ENCODE data around the gene C14orf180.

C14orf180 gene

DNA sequence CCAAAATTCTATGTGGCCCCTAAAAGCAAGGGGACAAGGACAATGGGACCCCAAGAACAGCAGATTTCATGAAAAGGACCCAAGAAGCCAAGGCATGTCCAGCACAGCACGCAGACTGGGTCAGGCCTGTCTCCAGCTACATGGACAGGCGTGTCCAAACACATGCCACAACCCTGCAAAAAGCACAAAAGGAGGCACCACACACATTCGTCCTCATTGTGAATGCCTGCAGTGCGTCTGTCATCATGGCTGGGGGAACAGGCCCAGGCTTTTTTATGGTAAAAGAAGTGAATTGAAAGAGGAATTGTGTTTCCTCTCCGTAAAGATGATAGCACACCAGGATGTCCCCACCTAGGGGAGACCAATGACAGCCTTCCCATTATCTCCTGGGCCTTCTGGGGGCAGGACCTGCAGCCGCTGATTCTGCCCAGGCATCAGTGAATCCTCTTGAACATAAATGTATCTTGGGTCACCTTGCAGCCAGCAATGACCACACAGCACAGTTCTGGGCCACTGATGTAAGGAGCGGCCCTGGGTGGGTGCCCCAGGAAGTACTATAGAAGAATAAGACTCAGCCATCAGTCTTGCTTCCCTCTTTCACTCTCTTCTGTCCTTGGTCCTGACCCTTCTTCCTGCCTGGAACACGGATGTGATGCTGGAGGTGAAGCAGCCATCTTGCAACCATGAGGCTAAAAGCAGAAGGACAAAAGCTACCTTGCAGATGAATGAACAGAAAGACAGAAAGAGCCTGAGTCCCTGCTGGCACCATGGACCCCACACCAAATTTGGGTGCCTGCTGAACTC is 29.8 kb upstream of the C14orf180 start:
- DNase-seq (ENCODE audit: low read depth in 2 of 3, low spot score in 2 of 3): no peak

DNA sequence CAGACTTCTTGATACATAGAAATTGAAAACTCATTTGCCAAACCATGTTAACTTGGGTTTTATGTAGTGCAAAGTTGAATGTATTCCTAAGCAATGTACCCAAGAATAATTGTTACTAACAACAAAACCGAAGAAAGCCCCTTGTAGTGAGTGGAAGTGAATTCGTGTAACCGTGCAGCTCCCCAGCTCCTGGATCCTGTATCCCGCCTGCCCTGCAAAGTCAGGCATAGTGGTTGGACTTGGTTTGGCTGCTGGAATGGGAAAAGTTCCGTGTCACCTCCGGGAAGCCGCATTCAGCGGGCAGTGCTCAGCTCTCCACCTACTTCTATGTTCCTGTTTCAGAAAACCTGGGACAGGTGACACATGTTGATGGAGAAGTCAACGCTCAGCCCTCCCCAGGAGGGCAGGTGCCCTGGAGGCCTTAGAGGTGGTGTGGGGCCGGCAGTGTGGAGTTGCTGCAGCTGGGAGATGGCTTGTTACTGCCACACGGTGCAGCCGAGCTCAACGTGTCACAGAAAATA is 29.2 kb upstream of the C14orf180 start:
- no peak for DNase-seq (ENCODE audit: low read depth in 2 of 3, low spot score in 2 of 3)

DNA sequence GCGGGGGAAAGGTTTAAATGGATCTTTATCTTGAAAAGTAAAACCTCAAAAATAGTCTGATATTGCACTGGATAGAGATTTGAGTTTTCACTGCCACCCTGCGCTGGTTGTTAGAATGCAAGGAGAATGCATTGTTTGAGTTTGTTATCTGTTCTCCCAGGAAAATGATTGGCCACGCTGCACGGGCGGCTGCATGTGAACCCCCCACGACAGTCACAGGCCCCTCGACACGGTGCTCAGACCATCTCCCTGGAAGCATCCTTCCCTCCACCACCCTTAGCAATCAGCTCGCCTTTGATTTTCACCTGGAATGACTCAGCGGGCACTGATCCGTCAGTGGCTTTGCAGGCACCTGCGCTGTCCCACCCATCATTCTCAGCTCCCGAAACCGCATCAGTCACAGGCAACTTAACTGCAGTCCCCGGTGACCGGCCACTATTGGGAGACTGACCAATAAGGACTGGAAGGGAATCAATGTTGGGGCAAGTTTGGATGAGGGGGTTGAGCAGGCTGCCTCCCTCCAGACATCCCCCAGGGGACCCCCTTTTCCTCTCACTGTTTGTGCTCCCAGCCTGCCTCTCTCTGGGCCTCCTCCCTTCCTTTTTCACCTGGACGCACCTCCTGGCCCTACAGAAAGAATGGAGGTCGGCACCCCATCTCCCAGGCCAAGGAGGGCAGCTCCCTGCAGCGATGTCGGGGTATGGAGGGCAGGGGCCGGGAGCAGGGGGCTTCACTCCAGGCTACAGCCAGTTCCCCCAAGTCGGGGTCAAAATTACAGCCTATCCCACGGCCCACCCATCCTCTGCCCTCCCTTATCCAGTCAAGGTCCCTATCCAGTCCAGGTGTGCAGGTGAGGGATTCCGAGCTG is 28.5 kb upstream of the C14orf180 start:
- no peak for DNase-seq (ENCODE audit: low read depth in 2 of 3, low spot score in 2 of 3)

DNA sequence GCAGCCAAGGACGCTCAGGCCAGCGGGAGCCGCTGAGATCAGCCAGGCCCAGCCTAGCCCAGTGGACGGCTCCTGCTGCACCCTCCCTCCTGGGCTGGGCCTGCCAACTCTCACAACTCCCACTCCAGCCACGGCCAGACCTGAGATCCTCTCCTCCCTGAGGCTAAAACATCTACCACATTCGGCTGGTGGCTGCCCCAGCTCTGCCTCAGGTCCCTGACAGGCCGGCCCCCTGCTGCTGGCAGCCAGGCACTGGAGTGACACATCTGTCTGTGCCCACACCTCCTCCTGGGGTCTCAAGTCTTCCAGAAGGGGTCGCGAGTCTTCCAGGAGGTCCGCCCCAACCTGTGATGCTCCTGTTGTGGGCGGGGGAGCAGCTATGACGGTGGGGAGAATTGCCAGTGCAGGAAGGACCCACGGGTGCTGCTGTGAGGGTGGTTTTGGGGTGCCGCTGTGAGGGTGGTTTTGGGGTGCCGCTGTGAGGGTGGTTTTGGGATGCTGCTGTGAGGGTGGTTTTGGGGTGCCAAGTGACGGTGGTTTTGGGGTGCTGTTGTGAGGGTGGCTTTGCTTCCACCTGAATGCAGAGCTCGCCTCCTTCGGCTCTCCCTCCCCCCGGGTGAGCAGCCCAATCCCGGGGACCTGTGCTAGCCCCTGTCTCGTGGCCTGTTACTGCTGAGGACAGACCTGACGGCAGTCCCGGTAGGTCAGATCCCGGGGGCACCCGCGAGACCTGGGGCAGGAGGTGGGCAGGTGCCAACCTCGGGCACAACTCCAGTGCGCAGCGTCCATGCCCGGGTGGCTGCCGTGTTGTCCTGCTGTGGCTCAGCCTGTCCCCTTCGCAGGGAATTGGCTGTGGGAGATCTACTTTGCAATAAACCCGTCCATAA is 27.5 kb upstream of the C14orf180 start:
- DNase-seq (ENCODE audit: low read depth in 2 of 3, low spot score in 2 of 3): no peak

DNA sequence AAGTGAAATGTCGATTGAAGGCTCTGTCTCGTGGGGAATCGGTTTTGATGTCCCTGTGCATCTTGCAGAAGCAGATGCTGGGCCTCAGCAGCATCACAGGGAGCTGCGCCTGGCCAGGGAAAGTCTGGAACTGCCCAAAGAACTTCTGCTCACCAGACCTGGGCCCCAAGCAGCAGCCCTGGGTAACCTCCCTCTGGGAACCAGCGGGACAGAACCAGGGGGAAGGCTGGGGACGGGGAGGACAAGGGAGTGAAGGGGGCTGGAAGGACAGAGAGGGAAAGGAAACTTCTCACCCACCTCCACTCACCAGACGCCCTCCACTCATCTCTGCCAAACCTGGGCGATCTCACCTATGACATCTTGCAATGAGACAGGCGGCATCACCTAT is 26.8 kb upstream of the C14orf180 start:
- no peak for DNase-seq (ENCODE audit: low read depth in 2 of 3, low spot score in 2 of 3)

DNA sequence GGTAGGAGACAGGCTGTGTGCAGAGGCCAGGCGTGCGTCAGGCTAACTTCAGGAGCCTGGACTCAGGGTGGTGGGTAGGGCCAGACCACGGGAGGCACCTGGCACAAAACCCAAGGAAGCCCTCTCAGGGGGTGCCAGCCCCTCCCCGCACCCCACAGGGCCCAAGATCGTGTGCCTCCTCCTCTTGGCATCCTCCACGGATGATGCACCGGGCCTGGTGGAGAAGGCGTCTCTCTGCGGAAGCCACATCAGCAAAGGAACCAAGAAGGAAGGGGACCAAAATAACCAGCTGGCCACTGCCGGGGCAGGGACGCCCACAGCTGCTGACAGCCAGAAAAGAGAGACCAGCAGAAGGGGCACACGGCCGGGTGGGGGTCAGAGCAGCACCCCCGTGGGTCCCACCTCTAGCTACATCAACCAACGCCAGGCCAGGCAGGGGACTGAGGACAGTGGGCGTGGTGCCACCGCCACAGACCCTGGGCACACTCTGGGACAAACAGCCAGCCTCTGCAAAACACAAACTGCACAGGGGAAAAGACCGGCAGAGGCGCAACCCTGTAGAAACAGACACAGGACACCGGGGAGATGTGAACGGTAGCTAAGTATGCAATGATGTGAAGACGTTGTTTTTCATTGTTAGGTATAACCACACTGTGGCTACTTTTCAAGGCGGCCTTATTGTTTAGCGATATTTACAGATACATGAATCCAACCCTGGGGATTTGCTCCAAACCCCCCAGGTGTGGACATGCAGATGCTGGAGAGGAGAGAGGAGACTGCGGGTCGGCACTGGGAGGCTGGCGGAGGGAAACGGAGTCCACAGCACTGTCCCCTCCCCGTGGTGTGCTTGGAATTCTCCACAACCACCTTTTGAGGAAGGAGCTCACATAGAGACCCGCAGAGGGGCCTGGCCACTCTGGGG is 26.1 kb upstream of the C14orf180 start:
- DNase-seq (ENCODE audit: low read depth in 2 of 3, low spot score in 2 of 3): no peak

DNA sequence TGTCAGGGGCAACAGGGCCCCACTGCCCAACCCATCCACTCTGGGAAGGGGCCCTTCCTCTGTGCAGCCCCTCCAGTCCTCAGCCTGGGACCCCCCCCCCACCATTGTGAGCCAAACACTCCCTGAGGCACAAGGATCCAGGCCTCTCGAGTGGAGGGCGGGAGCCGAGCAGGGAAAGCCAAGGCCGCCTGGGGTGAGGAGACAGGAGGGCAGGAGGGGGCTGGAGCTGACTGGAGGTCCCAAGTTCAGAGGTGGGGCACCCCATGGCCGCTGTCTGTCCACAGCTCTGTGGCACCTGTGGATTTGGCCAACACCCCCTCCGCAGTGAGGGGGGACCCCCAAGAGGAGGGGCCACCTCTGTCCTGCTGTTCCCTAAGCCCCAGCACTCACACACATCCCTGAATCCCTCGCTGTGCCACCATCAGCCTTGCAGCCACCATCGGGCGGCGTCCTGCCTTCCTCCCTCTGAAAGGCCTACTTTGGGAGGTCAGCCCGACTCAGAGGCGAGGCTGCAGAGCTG is 25.4 kb upstream of the C14orf180 start:
- DNase-seq (ENCODE audit: low read depth in 2 of 3, low spot score in 2 of 3): no peak

DNA sequence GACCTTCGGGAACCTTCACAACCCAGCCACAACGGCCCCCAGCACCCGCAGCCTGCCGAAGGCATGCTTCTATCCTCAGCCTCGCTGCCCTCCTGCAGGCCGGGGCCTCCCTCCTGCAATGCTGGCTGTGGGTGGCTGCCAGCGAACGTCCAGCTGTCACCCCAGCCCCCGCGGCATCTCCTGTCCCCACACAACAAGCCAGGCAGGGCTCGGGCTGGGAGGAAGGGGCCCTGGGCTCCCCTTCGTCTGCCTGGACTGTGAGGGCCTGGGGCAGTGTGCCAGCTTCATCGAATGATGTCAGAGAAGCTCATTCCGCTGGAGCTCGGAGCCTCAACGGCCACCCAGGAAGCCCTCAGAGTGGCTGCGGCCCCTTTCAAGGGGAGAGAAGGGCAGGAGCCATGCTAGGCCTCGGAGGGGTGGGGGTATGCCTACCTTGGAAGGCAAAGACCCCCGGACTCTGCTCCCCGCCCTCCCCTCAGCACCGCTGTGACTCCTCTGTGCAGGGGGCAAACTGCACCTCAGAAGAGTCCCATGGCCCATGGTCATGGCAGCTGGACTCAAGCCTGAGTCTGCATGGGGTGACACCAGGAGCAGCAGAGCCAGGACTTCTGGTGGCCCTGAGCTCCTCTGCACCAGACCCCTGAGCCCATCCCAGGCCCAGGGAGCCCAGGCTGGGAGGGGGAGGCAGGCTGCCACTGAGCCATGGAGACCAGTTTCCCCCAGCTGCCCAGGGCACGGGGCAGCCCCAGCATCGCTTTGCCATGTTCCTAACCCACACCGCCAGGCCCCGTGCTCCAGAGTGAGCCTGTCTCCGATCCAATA is 24.7 kb upstream of the C14orf180 start:
- no peak for DNase-seq (ENCODE audit: low read depth in 2 of 3, low spot score in 2 of 3)

DNA sequence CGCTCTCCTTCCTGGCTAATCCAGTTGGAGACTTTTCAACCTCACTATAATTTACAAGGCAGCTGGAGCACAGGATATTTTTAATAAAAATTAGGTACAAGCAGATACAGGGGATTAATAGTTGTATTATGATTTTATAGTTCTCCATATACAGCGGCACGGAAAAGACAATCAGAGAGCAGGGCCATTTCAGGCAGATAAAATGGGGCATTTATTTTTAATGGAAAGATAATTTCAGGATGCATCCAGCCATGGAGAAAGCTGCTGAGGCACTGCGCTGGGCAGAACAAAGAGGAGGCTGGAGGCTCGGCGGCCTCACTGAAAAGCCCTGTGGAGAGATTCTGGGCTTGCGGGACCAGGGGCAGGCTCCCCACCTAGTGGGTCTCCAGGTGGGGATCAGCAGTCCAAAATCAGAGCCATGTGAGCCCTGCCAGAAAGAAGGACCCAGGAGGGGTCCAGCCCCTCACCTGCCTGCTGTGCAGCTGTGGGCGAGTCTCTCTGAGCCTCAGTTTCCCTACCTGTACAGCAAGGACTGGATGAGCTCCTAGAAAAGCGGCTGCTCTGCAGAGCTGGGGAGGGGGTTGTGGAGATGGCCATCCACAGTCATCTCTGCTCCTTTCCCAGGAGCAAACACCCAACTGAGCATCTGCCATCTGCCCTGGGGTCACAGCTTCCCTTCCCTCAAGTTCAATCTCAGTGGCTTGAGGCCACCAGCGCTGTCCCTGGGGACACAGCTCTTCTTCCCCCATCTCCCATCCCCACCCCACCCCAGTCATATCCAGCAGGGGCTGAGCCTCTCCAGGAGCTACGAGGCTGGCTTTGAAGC is 23.9 kb upstream of the C14orf180 start:
- no peak for DNase-seq (ENCODE audit: low read depth in 2 of 3, low spot score in 2 of 3)

DNA sequence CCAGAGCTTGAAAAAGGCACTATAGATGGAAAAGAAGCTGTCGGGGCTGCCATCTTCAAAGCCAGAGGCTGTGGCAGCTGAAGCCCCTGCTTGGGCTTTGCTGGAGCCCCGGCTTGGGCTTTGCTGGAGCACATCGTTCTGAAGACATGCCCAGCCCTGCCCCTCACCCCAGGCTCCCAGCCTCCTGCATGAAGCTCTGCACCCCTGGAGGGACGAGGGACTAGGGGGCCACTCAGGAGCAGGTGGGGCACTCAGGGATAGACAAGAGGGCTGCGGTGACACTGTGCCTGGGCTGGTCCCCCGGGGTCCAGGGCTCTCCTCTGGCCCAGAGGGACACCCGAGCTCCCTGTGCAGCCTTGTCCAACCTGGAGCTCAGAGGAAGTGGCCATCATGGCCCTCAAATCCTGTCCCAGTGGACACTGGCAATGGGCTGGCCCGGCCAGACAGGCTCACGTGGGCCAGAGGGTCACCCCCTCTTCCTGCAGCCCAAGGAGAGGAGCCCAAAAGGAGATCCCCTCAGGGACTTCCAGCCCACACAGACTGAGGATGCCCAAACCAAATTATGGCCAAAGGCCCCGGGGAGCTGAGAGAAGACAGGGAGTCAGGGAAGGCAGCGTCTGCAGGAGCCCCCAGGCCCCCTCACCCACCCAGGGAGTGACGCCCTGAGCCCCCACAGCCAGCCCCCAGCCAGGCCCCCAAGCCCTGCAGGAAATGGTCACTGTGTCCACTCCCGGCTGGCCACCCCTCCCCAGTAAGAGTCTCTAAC is 23.1 kb upstream of the C14orf180 start:
- DNase-seq (ENCODE audit: low read depth in 2 of 3, low spot score in 2 of 3): no peak

DNA sequence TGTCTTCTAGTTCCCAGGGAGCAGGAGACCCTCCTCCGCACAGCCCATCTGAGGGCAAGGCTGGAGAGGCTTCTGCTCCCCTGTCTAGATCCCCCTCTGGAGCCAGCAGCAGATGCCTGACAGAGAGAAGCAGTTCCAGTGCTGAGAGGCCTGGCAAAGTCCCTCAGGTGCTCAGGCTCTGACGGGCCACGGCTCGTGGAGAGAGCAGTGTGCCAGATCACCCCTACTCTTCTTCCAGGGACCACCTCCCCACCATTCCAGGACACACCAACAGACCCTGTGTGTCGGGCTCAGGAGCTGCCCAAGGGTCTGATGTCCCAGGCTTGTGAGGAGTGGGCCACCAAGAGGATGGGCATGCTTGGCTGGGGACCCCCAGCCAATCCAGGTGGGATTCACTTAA is 22.5 kb upstream of the C14orf180 start:
- DNase-seq (ENCODE audit: low read depth in 2 of 3, low spot score in 2 of 3): no peak

DNA sequence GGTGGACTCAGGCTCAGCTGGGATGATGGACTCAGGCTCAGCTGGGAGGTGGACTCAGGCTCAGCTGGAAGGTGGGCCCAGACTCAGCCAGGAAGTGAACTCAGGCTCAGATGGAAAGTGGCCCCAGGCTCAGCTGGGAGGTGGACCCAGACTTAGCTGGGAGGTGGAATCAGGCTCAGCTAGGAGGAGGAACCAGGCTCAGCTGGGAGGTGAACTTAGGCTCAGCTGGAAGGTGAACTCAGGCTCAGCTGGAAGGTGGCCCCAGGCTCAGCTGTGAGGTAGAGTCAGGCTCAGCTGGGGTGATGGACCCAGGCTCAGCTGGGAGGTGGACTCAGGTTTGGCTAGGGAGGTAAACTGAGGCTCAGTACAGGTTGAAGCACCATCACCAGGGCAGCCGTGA is 21.8 kb upstream of the C14orf180 start:
- no peak for DNase-seq (ENCODE audit: low read depth in 2 of 3, low spot score in 2 of 3)

DNA sequence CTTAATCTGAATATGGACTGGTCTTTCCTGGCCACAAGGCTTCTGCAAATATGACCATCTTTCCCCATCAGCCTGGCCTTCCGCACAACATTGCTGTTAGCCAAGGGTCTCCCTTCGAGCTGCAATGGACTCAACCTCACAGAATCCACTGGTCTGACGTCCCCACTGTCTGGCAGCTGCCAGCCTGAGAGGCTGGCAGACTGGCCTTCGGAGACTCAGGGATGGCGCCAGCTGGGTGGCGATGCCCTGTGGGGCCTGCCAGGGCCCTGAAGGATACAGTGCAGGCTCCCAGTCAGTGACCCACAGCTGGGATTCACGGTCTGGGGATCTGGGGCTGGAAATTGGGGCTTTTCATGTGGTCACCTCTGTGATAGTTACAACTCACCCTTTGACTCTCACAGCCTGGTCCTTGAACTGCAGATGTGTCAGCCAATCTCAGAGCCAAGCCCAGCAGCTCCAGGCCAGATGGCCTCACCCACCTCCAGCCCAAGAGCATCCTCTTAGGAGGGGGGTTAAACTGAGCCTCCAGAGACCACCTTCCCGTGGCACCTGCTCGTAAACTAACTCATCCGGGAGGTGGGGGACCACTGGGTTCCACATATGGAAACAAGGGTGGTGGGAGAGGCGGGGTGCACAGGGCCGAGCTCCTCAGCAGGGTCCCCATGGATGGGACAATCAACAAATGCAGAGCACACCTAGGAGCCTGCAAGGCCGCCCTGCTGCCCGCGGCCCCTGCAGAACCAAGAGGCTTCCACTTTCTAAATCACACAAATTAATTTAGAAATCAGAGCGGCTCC is 21.1 kb upstream of the C14orf180 start:
- DNase-seq (ENCODE audit: low read depth in 2 of 3, low spot score in 2 of 3): no peak

DNA sequence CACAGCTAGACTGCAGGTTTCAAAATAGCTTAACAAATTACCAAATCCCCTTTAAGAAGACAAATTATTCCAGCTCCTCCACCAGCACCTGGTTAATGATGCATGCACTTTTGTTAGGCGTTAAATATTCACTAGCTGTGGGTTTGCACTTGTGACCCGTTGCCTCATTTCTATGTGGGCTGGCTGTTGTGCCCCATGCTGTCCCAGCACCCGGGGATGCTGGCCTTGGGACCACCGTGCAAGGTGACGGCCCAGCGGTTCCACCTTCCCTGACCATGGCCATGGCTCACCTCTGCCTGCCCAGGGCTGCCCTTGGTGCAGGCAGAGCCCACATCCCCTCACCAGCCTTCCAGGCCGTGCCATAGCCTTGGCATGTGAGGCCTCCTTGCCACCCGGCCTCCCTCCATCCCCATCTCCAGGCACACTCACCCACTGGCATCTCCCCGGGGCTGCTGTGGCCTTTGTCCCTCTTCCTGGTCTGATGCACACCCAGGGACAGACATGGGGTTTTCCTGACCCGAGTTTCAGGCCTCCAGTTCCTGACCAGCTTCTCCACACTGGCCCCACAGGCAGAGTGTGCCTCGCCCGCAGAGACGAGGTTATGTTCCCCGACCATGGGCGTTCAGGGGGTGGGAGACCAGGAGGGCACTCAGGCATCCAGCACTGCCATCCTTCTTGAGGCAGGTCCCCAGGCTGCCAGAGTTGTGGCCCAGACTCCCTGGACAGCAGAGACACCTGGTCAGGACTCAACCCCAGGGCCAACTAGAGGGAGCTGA is 20.3 kb upstream of the C14orf180 start:
- no peak for DNase-seq (ENCODE audit: low read depth in 2 of 3, low spot score in 2 of 3)

DNA sequence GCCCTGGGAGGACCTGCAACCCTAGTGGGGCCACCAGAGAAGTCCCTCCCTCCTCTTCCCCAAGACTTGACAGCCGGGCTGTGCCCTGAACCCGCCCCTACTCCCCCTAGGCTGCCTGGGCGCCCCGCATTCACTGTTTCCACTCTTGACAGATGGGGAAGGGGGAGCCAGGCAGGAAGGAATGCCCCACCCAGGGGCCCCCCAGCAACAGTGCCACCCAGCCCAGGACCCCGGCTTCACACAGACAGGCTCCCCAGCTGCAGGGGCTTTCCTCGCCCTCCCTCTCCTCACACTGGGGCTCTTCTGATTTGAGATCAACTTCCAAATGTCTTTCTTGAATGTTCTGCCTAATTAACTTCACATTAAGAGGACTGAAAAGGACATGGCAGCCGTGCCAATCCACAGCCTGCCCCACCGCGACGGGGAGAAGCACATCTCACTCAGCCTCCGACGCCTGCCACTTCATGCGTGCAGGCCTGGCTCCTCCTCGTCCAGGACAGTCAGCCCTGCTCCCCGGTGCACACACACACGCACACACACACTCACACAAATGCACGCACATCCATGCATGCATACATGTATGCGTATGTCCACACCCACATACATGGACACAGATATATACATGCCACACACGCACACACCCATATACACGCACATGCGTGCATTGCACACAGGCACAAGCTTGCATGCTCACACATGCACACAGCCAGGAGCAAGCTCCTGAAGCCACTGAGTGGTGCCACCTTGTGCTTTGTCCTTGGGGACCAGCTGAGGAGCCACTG is 19.6 kb upstream of the C14orf180 start:
- DNase-seq (ENCODE audit: low read depth in 2 of 3, low spot score in 2 of 3): no peak

All from activated CD8-positive, alpha-beta memory T cell treated with anti-CD3 and anti-CD28 coated beads for 48 hours (primary cell).